ENCODE measurements around the gene ERAS.
"Not testable (repeated sequence)": the region's sequence is repeated elsewhere in the genome, so short reads cannot be mapped to it uniquely, and the experiment has no call there.

ERAS gene

DNA sequence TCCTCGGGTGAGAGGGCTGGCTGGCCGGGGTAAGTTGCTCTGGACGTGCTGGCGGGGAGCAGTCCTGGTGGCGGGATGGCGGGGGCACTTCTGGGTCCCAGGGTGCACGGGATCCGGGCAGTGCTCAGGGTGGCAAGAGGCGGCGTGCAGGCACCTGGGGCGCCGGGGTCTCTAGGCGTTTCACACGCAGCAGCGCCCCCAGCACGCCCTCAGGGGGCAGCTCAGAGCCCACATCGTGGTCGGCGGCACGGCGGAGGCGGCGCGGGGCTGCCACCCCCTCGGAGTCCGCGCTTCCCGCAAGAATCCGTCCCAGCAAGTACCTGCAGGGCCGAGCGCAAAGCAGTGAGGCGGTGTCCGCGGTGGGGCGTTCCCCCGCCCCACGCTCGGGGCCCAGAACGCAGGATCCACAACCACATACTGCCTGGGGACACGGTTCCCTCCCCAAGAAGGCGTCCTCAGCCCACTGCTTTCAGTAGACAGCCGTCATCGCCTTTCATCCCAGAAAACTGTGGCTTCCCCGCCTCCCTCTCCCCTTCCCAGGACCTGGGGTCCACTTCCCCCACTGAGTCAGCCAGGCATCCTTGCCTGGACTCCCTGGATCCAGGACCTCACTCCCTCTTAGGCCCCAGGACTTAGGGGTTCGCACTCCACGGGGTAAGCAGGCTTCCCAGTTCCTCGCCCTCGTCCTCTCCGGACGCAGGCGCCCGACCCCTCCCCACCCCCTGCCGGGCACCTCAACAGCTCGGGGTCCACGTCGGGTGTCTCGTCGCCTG, 5.0 kb downstream of the ERAS start:
- DNase-seq (ENCODE audit: low read depth in 2 of 2): no peak

GRCh38 chrX:48831909-48832291, 5.6 kb downstream of the ERAS start:
- DNase-seq (ENCODE audit: low read depth in 2 of 2): no peak

DNA sequence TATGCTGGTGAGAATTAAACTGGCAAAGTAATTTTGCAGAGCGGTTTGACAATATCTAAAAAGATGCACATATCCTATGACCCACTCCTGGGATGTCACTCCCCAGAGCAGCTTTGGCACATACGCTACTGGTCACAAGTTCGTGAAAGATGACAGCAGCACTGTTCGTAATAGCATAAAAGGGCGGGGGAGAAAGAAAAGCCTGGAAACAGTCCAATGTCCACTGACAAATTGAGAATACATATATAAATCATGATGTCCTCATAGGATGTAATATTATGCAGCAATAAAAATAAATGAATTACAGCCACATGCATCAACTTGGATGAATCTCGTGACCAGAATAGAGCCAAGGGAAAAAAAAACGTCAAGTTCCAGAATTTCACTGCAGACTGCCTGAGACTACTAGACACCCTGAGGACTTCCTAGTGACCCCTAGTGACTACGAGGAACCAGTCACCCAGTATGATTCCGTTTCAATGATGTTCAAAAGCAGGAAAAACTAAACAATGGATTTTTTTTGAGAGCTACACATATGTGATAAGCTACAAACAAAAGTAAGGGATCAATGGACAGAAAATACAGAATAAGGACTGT, 7.3 kb downstream of the ERAS start:
- no peak for DNase-seq (ENCODE audit: low read depth in 2 of 2)

- no peak for DNase-seq (ENCODE audit: low read depth in 2 of 2)
These were observed 8.0 kb downstream of the ERAS start for GRCh38 chrX:48834383-48834709.

DNA sequence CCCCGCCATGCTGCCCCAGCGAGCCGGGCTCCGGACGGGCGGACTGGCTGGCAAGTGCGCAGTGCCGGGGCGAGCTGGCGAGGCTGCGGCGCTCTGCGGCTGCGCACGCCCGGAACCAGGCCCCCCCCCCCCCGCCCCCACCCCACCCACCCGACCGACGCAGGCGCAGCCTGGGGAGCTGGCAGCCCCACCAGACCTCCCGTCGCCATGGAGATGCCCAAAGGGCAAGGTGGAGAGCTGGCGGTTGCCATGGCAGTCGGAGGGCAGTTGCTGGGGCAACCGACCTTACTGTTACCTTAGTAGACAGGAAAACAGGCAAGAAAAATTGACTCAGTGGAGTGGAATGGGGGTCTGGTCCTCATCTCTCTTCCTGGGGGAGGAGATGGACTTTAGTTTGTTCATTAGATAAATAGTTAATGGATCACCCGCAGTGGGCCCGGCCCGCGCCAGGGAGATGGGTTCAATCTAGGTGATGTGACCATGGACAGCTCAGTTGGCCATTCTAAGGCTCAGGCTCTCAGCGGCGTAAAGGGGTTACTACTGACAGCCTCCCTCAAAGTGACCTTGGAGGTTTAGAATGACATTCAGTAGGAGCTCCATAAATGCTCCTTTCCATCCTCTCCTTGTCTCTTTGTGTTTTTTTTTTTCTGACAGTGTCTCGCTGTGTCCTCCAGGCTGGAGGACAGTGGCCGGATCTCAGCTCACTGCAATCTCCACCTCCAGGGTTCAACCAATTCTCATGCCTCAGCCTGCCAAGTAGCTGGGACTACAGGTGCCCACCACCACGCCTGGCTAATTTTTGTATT, 9.4 kb downstream of the ERAS start, which contains the start of gene PCSK1N:
PCSK1N (minus strand) TSS at position 87 of the 806 bp plus-strand sequence; CDS start at position 9, 78 bp downstream.
- peak in 1 of 2 donors; percentile 7 for DNase-seq (ENCODE audit: low read depth in 2 of 2)

GRCh38 chrX:48839686-48840085, 13.4 kb downstream of the ERAS start:
- no peak for DNase-seq (ENCODE audit: low read depth in 2 of 2)

GRCh38 chrX:48848847-48849246, 22.5 kb downstream of the ERAS start:
- DNase-seq (ENCODE audit: low read depth in 2 of 2): no peak

- no peak for DNase-seq (ENCODE audit: low read depth in 2 of 2)
These were observed 26.5 kb downstream of the ERAS start for GRCh38 chrX:48852857-48853256.

GRCh38 chrX:48853494-48853893, 27.2 kb downstream of the ERAS start:
- DNase-seq (ENCODE audit: low read depth in 2 of 2): not testable (repeated sequence)

GRCh38 chrX:48854121-48854804, 27.9 kb downstream of the ERAS start:
- DNase-seq (ENCODE audit: low read depth in 2 of 2): not testable (repeated sequence)

DNA sequence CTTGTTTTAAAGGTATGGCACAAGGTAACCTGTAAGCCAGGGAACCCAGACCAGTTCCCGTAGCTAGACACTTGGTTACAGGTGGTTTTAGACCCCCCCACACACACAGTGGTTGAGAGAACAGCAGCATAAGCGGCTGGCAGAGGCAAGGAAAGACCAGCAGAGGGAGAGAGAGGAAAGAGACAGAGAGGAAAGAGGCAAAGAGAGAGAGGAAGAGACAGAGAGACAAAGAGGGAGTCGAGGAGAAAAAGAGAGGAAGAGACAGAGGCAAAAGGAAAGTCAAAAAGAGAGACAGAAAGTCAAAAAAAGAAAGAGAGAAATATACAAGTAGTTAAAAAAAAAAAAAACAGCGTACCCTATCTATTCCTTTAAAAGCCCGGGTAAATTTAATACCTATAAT, 28.6 kb downstream of the ERAS start:
- DNase-seq (ENCODE audit: low read depth in 2 of 2): no peak

DNA sequence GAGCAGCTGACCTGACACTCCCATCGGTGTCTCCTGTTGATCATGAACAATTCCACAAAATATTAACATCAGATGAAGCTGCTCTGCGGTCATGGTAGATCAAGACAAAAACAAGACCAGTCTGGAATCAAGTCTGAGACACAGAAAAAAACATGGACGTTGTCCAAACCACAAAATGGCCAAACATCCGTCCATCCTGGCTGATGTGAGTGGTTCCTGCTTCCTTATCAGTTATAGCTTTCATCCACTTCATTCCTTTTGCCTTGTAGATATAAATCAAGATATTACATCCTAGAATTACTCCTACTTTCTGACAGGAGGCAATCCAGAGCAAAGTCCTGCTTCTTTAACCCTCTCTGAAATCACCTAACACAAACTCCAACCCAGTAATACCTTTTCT, 37.9 kb downstream of the ERAS start:
- DNase-seq (ENCODE audit: low read depth in 2 of 2): no peak

DNA sequence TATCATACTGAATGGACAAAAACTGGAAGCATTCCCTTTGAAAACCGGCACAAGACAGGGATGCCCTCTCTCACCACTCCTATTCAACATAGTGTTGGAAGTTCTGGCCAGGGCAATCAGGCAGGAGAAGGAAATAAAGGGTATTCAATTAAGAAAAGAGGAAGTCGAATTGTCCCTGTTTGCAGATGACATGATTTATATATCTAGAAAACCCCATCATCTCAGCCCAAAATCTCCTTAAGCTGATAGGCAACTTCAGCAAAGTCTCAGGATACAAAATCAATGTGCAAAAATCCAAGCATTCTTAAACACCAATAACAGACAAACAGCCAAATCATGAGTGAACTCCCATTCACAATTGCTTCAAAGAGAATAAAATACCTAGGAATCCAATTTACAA, 45.7 kb downstream of the ERAS start:
- DNase-seq (ENCODE audit: low read depth in 2 of 2): not testable (repeated sequence)

- DNase-seq (ENCODE audit: low read depth in 2 of 2): not testable (repeated sequence)
These were observed 50.6 kb downstream of the ERAS start for GRCh38 chrX:48876944-48877343.

Data from stimulated activated CD4-positive, alpha-beta T cell treated with anti-CD3 and anti-CD28 coated beads, Interleukin-4, amount 100 ng/mL, for 48 hours (primary cell).